NB4 (cell line): Measurements from ENCODE around the gene RCAN3.

Source experiments
- CTCF ChIP-seq: IDR thresholded peaks from one replicate; pipeline ENCODE4 v1.5.1; 2012; ENCODE audit warnings: low read depth, low read length
- POLR2A ChIP-seq: IDR thresholded peaks from 2 replicates; pipeline ENCODE4 v1.6.1; 2011; ENCODE audit warnings: mild to moderate bottlenecking; ENCODE audit not compliant: insufficient read length; ENCODE audit errors: extremely low read depth

- TF ChIP-seq CTCF = no peak
- TF ChIP-seq POLR2A = peak; percentile 54
Observed at GRCh38 chr1:24502065-24502708, 449 bp upstream of the RCAN3 start.
